HL-60/S4 (cell line): ENCODE measurements around the gene C16orf90.
"Not testable (repeated sequence)": the region's sequence is repeated elsewhere in the genome, so short reads cannot be mapped to it uniquely, and the experiment has no call there.

Experiments
- in situ Hi-C: fragments of 300-500 bp; cut with MboI; formaldehyde crosslinking; loops from 2 replicates; pipeline ENCODE4 v1.14.3; 2022; ENCODE audit warnings: low sequenced_read_pairs

C16orf90 gene, protein sequence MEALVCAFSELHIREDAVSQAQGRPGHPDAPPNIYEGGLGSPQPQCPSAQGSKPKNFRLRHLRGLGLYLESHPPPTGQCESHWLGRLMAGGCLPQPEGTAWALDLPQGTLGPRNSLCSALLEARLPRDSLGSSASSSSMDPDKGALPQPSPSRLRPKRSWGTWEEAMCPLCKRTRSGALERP

DNA sequence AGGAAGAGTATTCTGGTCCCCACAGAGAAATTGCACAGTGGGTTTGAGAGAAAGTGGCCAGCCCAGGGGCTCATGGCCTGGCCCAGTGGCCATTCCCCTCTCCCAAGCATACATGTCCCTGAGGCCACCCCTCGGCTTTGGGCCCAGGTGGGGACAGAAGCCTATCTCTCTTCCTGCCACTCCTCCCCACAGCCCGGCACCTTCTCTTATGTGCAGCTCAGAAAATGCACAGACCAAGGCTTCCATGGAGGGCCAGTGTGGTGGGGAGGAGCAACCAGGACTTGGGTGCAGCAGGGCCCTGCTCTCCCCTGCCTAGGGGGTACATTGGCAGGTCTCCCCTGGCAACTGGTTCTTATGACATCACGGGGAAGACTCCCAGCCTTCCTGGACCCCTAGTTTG is at the start of gene C16orf90:
Gene C16orf90 (minus strand): TSS at position 314 of the 400 bp plus-strand sequence. CDS start 68 bp downstream, at position 246.
- in situ Hi-C loops, result no loop called here

DNA sequence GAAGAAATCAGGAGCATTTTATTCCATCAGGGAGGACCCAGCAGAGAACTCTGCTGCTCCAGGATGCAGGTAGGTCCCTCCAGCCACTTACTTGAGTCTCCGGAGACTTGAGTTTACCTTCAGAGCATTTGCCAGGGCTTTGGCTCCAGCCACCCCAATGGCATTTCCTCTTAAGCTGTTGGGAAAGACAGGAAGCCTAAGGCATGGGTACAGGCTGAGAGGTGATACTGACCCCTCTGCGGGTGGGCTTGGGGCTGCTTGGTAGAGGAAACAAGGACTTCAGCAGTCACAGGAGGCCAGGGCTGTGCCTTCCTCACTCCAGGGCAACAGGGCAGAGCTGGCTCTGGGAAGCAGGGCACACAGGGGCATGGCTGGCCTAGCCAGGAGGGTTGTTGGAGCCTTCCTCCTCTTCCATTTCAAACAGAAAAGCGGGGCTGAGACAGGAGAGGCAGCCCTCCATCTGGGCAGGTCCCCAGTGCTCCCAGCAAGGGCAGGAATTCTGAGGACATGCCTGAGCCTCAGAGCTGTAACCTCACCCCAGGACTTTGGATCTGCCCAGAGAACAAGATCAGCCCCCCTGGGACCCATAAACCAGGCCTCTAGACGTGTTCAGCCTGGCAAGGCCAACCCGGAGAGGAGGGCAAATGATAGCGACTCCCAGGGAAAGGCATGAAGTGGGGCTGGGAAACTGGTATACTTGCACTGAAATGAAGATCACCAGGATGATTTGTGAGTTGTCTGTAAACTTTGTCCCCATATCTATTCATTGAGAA is 47.5 kb upstream of the C16orf90 start:
- in situ Hi-C loops, result no loop called here

DNA sequence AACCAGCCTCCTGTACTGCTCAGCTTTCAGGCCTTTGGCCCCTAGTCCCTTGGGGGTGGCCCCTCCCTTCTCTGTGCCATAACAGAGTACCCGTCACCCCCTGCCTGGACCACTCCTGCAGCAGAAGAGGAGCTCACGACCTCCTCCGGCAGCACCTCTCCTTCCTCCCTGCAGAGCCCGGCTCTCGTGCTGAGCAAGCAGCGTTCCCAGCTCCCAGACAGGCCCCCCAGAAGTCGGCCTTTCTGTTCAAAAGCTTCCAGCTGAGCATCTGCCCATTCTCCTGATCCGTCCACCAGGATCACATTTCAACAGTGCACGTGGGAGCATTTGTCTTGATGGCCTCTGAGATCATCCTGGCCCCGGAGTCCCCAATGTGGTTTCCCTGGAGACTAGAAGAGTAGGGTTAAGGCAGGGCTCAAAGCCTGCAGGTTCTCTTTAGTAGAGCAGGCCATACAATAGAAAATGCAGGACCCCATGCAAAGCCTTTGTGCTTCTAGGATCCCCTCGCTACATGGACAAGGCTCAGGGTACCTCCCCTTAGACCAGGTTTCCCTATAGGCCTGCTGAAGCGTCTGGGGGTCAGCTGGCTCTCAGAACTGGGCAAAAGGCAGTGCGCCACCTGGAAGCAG is 46.4 kb upstream of the C16orf90 start:
- in situ Hi-C loops, result no loop called here

DNA sequence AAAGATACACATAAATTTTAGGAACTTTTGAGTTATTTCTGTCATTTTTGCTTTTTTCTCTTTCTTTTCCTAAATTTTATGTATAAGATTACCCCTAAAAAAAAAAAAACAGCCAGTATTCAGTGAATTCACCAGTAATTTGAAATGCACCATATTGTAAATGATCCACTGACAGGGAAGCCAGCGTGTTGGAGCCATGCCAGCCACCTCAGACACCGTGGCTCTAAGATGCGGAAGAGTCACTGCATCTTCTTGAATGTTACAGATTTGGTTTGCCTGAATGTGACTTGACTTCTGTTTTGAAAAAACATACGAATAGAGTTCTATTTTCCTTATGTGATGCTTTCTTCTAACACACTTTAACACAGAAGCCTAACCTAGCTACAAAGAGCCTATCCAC is 42.9 kb upstream of the C16orf90 start:
- in situ Hi-C loops, result no loop called here

DNA sequence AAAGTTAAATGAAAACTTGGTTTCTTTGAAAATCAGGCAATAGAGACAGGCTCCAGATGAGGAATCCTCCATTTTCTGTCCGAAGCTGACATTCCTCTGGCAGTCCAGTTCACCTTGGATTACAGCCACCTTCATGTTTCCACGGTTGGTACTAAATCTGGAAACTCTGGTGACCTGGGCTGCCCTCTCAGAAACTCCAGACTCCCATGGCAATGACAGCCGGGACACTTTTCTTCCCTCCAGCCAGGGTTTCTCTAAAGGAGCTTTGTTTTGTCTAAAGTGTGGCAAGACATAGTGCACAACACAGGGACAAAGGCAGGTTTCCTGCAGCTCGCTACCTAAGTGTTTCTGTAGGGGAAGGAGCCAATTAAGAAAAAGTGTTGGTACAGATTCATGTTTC is 41.6 kb upstream of the C16orf90 start:
- in situ Hi-C loops, result no loop called here

DNA sequence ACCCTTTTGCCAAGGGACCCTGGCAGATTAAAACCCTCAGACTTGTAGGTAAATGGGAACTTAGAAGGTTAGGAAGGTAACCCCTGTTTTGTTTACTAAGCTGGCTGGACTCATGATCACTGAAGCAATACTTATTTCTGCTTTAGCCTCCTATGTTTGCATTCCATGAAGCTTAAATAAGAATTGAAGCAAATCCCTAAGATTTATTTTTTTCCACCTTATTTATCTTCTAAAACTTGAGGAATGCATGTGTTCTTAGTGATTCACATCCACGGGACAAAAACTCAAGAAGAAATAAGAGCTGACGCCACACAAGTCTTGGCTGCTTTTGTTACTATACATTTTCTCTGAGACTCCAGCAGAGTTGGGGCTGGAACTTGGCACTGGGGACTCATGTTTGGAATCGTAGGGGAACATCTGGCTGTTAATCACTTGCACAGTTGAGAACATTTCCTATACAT is 41.0 kb upstream of the C16orf90 start:
- in situ Hi-C loops, result no loop called here

DNA sequence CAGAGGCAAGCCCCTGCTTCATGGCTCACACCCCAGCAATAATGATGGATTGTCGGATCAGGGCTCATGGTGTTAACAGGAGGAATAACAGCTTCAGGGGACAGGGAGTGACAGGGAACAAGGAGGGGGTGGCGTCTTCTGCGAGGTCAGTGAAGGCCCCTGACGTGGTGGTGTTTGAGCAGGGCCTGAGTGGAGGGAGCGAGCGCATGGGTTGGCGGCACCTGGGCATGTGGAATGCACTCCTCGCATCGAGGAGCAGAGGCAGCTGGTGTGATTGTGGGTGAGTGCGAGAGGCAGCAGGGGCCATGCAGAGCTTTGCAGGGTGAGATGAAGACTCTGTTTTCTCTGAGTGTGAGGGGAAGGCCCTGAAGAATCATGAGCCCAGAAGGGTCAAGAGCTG is 38.8 kb upstream of the C16orf90 start:
- in situ Hi-C loops, result no loop called here

DNA sequence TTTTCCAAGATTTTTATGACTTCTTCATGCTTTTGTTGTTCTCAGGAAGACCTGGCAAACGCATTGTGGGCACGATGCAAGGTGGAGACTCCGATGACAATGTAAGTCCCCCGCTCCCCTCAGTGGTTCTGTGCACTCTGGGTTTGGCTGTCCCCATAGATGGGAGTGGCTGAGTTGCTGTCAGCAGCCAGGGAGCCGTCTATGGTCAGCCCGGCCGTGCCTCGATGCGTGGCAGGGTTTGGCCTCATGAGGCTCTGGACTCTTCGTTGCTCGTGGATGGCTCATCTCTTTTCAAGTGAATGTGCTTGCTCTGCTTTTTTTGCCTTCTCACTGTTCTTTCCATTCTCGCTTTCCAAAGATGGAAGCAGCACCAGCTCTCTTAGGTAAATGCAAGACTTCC is 37.5 kb upstream of the C16orf90 start:
- in situ Hi-C loops, result no loop called here

DNA sequence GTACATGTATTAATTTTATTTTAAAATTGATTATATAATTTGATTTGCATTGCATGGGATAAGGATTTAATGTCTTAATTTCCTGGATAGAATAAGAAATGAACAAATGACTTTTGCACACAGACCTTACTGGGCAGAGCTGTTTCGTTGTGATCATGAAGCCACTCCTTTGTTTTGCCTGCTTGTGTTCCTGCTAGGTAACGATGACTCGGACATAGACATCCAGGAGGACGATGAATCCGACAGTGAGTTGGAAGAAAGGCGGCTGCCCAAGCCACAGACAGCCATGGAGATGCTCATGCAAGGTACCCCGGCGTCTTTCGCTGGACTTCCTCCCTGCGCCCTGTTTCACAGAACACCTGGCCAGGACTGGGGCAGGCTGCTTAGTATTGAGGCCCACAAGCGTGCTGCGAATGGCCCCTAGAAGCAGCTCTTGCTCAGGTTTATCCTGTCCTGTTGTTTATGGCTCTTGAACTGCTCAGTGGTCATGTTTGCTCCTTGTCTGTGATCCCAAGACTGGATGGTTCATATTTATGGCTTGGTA is 35.2 kb upstream of the C16orf90 start:
- in situ Hi-C loops, result no loop called here

DNA sequence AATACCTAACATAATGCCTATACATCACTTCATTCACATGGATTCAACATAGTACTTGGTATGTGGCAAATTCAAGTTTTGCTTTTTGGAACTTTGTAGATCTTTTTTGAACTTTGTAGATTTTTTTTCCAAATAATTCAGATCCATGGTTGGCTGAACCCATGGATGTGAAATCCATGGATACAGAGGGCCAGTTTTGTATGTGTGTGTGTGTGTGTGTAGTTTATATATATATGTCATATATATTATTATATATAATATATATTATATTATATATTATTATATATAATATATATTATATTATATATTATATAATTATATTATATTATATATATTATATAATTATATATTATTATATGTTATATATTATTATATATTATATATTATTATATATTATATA is 33.9 kb upstream of the C16orf90 start:
- in situ Hi-C loops, result no loop called here

DNA sequence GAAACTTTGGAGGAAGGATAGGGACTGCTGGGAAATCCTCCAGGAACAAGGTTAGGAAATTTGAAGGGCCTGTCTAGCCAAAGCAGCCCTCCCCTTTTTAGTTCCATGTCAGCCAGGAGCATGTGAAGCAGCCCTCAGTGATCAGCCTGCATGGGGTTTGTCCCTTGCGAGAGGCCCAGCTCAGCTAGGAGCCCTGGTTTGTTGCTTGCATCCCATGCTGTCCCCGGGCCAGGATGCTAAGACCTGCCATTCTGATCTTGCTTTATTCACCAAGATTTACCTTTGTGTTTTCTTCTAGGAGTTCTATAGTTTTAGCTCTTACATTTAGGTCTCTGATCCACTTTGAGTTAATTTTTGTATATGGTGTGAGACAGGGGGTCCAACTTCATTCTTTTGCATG is 33.1 kb upstream of the C16orf90 start:
- in situ Hi-C loops, result no loop called here

DNA sequence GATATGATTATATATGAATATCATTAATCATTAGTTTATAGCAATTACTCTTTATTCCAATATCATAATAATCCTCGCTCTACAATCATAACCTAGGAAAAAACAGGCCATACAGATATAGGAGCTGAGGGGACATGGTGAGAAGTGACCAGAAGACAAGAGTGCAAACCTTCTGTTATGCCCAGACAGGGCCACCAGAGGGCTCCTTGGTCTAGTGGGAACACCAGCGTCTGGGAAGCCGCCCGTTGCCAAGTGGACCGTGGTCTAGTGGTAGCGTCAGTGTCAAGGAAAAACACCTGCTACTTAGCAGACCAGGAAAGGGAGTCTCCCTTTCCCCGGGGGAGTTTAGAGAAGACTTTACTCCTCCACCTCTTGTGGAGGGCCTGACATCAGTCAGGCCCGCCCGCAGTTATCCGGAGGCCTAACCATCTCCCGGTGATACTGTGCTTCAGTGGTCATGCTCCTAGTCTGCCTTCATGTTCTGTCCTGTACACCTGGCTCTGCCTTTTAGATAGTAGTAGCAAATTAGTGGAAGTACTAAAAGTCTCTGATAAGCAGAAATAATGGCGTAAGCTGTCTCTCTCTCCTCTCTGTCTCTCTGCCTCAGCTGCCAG is 32.0 kb upstream of the C16orf90 start:
- in situ Hi-C loops, result not testable (repeated sequence)

DNA sequence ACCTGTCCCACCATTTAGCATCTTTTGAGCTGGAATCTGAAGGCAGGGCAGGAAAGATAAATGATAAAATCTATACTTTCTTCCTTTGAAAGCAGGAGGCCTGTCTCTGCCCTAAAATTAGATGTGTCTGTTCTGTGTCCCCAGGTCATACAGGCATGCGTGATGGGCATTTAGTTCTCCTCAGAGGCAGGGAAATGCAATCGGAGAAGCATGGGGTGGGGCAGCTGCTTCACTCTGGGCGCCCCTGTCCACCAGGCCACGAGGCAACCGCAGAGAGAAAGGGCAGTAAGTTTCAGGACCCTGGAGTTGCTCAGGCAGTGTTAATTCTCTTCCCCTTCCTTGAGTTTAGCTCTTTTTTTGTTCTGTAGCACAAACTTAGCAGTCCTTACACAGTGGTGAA is 30.7 kb upstream of the C16orf90 start:
- in situ Hi-C loops, result no loop called here

DNA sequence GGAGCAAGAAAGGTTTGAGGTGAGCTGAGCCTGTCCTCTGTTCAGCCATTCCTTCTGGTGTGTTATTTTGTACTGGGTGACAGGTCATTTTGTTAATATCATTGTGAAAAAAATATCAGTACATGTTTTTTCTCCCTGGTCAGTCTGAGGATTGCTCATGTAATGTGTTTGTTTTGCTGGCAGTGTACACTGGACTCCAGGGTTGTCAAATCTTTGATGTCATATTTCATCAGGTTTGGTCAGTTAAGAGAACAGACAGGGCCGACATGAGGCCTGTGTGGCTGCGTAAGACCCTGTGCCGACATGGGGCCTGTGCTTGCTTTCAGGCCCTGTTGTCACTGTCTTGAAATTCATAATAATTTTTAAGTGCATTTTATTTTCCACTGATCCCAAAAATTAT is 28.0 kb upstream of the C16orf90 start:
- in situ Hi-C loops, result no loop called here

DNA sequence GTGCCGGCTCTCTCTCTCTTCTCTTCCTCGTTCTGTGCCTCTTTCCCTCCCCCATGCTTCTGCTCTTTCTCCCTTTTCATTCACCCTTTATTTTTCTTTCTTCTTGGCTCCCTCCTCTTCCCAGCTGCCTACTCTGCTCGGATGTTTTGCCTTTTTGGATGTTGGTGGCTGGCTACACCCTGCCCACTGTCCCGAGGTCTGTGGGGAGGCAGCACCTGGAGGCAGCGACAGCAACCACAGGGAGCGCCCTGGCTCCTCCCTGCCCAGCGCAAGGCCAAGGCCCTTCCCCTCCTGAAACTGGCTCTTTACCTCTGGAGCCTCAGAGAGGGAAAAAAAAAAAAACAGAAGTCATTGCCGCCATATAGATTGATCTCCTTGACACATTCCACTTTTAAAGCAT is 25.6 kb upstream of the C16orf90 start:
- in situ Hi-C loops, result no loop called here

DNA sequence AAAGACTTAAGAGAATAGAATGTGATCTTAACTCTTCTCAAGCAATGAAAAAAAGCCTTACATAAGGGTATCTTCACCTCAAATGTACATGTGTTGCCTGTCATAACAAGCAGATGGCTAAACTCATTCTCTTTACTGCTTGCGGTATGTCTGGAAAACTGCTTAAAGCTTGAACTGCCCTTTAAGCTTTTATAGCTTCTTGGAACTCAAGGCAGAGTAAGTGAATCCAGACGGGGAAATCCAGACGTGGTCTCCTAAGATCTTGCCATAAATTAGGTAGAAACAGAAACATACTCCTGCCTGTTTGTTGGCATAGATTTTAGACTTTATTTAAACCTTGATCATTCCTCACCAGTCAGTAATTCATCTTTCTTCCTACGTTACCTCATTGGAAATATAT is 25.1 kb upstream of the C16orf90 start:
- in situ Hi-C loops, result no loop called here

DNA sequence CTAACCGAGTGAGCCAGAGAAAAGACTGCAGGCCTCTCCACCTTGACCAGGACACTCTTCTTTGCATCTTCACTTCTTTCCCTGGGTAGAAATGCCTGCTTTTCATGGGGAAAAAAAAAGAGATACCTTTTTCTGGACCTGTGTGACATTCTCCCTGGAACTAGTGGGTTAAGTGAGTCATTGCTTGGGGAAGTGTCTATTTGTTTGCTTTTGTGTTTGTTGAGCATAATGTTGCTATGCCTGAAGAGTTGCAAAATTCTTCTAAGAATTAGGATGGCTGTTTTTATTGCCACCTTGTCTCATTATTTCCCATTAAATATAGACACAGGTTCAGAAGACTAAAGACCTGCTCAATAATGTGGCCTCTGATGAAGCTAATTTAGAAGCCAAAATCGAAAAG is 24.3 kb upstream of the C16orf90 start:
- in situ Hi-C loops, result no loop called here

DNA sequence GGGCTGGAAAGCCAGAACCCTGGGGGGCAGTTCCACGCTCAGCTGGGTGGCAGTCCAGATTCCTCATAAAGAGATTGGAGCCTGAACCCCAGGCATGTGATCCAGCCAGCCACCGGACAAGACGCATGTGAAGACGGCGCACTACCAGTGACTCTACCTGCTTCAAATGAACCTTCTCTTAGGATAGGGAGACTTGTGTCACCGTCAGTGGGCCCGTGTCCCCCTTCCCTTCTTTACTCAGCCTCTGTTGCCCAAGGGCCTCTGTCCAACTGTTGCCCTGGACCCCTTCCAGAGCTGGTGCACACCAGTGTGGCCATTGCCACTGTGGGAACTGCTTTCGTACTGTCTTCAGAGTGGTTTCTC is 23.7 kb upstream of the C16orf90 start:
- in situ Hi-C loops, result no loop called here

DNA sequence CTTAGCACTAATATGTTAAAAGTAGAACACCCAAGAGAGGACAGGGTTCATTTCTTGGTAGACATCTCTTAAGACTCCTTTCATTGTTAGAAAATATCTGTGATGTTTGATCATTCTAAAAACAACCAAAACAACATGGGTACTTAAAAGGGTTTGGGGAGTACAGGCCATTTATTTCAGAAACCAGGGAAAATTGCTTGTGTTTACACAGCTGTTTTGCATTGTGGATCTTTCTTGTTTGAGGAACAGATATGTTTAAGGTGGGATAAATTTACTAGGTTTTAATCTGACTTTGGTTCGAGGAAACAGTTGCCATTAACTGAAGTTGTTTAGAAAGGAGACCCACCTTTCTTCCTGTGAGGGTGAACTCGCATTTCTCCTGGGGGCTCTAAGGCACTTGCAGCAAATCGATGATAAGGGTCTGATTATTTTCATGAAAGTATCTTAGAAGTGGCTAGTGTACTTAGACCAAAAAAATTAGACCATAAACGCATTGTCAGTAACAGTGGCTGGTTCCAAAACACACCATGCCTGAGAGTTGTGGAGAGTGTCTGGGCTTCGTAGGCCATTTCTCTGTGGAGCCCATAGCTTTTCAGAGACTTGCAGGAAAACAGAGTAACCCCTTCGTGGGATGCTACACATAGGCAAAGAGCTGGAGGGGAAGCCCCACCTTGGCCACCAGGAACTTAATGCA is 23.1 kb upstream of the C16orf90 start:
- in situ Hi-C loops, result no loop called here

DNA sequence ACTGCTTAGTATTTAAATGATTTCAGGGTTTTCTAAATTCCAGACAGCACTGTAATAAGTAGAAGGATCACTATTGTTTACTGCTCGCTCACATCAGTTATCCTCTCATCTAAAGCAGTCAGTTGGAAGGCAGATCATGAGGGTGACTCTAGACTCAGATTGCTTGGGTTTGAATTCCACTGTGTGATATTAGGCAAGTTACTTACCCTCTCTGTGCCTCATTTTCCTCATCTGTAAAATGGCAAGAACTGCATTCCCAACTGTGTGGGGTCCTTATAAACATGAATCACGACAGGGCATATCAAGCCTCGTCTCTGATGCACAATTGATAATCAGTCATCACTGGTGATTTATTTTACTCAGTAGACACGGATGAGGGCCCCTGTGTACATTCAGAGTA is 20.6 kb upstream of the C16orf90 start:
- in situ Hi-C loops, result no loop called here

DNA sequence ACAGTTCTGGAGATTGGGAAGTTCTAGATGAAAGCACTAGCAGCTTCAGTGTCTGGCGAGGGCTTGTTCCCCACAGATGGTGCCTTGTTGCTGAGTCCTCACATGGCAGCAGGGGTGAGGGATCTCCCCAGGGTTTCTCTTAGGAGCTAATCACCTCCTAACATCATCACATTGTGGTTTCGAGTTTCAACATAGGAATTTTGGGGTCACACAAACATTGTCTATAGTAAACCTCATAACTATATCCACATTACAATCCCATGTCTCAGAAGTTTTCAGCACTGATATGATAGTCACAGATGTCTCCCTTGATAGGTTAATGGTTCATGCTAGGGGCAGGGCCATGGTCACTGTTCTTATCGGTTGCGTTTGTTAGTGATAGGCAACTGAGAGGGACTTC is 19.3 kb upstream of the C16orf90 start:
- in situ Hi-C loops, result no loop called here
